Neuron (in vitro differentiated cells): ENCODE measurements around the gene TBC1D10A.

Experiments
- H2AFZ ChIP-seq: one replicate; pipeline ENCODE4 v1.6.1; 2013; ENCODE audit warnings: low read depth, mild to moderate bottlenecking, inconsistent platforms, low read length, moderate library complexity
- H3K27me3 ChIP-seq: one replicate; pipeline ENCODE4 v1.6.1; 2013; ENCODE audit warnings: low read length; ENCODE audit not compliant: insufficient read depth
- H3K36me3 ChIP-seq: one replicate; pipeline ENCODE4 v1.6.1; 2013; ENCODE audit warnings: low read length; ENCODE audit not compliant: insufficient read depth
- H3K4me1 ChIP-seq: one replicate; pipeline ENCODE4 v1.6.1; 2013; ENCODE audit warnings: low read length; ENCODE audit not compliant: insufficient read depth
- H3K4me3 ChIP-seq: 2 replicates; pipeline ENCODE4 v1.5.1; 2013; ENCODE audit warnings: mild to moderate bottlenecking, low read length, moderate library complexity
- H3K9me3 ChIP-seq: one replicate; pipeline ENCODE4 v1.6.1; 2013; ENCODE audit warnings: low read length

TBC1D10A gene

GRCh38 chr22:30279932-30280331 lies 46.8 kb downstream of the TBC1D10A start:
- Histone ChIP-seq H2AFZ (no peak overlapping the region), H3K36me3 (no peaks in the 10 kb centered on the region), H3K27me3 (no peaks in the 10 kb centered on the region)

GRCh38 chr22:30279046-30279788 lies 47.5 kb downstream of the TBC1D10A start:
- no peak overlapping the region for H2AFZ ChIP-seq
- H3K9me3 ChIP-seq: no peaks in the 10 kb centered on the region
- H3K4me3 ChIP-seq: no peak overlapping the region
- H3K36me3 ChIP-seq: no peaks in the 10 kb centered on the region
- peaks cover 10% of the 10 kb centered on the region for H3K4me1 ChIP-seq
- no peaks in the 10 kb centered on the region for H3K27me3 ChIP-seq

More at GRCh38 chr22:30279932-30280331, 46.8 kb downstream of the TBC1D10A start:
- Histone ChIP-seq H3K4me3 (no peak overlapping the region), H3K9me3 (no peaks in the 10 kb centered on the region), H3K4me1 (peaks cover 10% of the 10 kb centered on the region)

GRCh38 chr22:30277547-30278344 lies 49.0 kb downstream of the TBC1D10A start:
- Histone ChIP-seq H3K4me1 (peaks cover 8% of the 10 kb centered on the region), H3K9me3 (no peaks in the 10 kb centered on the region), H3K27me3 (peaks cover 8% of the 10 kb centered on the region), H3K36me3 (no peaks in the 10 kb centered on the region), H2AFZ (no peak overlapping the region), H3K4me3 (no peak overlapping the region)

- H2AFZ ChIP-seq: no peak overlapping the region
- peaks cover 8% of the 10 kb centered on the region for H3K27me3 ChIP-seq
- H3K9me3 ChIP-seq: no peaks in the 10 kb centered on the region
- no peaks in the 10 kb centered on the region for H3K36me3 ChIP-seq
- H3K4me3 ChIP-seq: no peak overlapping the region
- H3K4me1 ChIP-seq: peaks cover 8% of the 10 kb centered on the region
Measured at GRCh38 chr22:30276039-30276438, 50.7 kb downstream of the TBC1D10A start.

GRCh38 chr22:30275625-30276024 lies 51.1 kb downstream of the TBC1D10A start:
- Histone ChIP-seq H3K9me3 (no peaks in the 10 kb centered on the region), H3K4me1 (peaks cover 8% of the 10 kb centered on the region), H3K36me3 (no peaks in the 10 kb centered on the region), H2AFZ (no peak overlapping the region), H3K4me3 (no peak overlapping the region), H3K27me3 (peaks cover 8% of the 10 kb centered on the region)

GRCh38 chr22:30274437-30274812 lies 52.3 kb downstream of the TBC1D10A start:
- Histone ChIP-seq H3K36me3 (no peaks in the 10 kb centered on the region), H3K27me3 (peaks cover 8% of the 10 kb centered on the region), H3K4me1 (peaks cover 8% of the 10 kb centered on the region), H3K9me3 (no peaks in the 10 kb centered on the region), H2AFZ (no peak overlapping the region), H3K4me3 (no peak overlapping the region)

- Histone ChIP-seq H2AFZ (no peak overlapping the region), H3K4me1 (peaks cover 8% of the 10 kb centered on the region), H3K4me3 (no peak overlapping the region), H3K9me3 (no peaks in the 10 kb centered on the region), H3K36me3 (no peaks in the 10 kb centered on the region), H3K27me3 (peaks cover 8% of the 10 kb centered on the region)
Measured at GRCh38 chr22:30273711-30274436, 52.9 kb downstream of the TBC1D10A start.

- Histone ChIP-seq H3K9me3 (no peaks in the 10 kb centered on the region), H3K4me3 (no peak overlapping the region), H2AFZ (no peak overlapping the region), H3K4me1 (peaks cover 3% of the 10 kb centered on the region), H3K27me3 (peaks cover 8% of the 10 kb centered on the region), H3K36me3 (no peaks in the 10 kb centered on the region)
Measured at GRCh38 chr22:30272781-30273601, 53.8 kb downstream of the TBC1D10A start.

- no peaks in the 10 kb centered on the region for H3K4me1 ChIP-seq
- H2AFZ ChIP-seq: no peak overlapping the region
- no peak overlapping the region for H3K4me3 ChIP-seq
- H3K36me3 ChIP-seq: no peaks in the 10 kb centered on the region
- H3K27me3 ChIP-seq: peaks cover 8% of the 10 kb centered on the region
- no peaks in the 10 kb centered on the region for H3K9me3 ChIP-seq
Measured at GRCh38 chr22:30270832-30271231, 55.9 kb downstream of the TBC1D10A start.

GRCh38 chr22:30268331-30268730 lies 58.4 kb downstream of the TBC1D10A start:
- Histone ChIP-seq H3K4me3 (no peak overlapping the region), H3K4me1 (peaks cover 1% of the 10 kb centered on the region), H3K9me3 (no peaks in the 10 kb centered on the region), H2AFZ (no peak overlapping the region), H3K36me3 (no peaks in the 10 kb centered on the region), H3K27me3 (peaks cover 11% of the 10 kb centered on the region)

GRCh38 chr22:30267382-30268302 lies 59.1 kb downstream of the TBC1D10A start:
- H2AFZ ChIP-seq: no peak overlapping the region
- H3K4me1 ChIP-seq: peaks cover 5% of the 10 kb centered on the region
- peaks cover 8% of the 10 kb centered on the region for H3K27me3 ChIP-seq
- H3K4me3 ChIP-seq: no peak overlapping the region
- no peaks in the 10 kb centered on the region for H3K36me3 ChIP-seq
- H3K9me3 ChIP-seq: no peaks in the 10 kb centered on the region
